ENCODE measurements around the gene ASTN2.
A peak's percentile ranks its signal among the peaks of the same experiment; 100 is the strongest.
"Not testable (repeated sequence)": the region's sequence is repeated elsewhere in the genome, so short reads cannot be mapped to it uniquely, and the experiment has no call there.

ASTN2 gene

GRCh38 chr9:116697362-116697761, 717.5 kb downstream of the ASTN2 start:
- DNase-seq (ENCODE audit: low read depth) = no peak

- no peak for DNase-seq (ENCODE audit: low read depth)
Observed at GRCh38 chr9:116695438-116695837, 719.4 kb downstream of the ASTN2 start.

- DNase-seq (ENCODE audit: low read depth) = no peak
Observed at GRCh38 chr9:116694785-116695291, 720.0 kb downstream of the ASTN2 start.

GRCh38 chr9:116693233-116693731, 721.6 kb downstream of the ASTN2 start:
- no peak for DNase-seq (ENCODE audit: low read depth)

- no peak for DNase-seq (ENCODE audit: low read depth)
Observed at GRCh38 chr9:116692616-116693015, 722.2 kb downstream of the ASTN2 start.

GRCh38 chr9:116691607-116692006, 723.2 kb downstream of the ASTN2 start:
- DNase-seq (ENCODE audit: low read depth) = no peak

- not testable (repeated sequence) for DNase-seq (ENCODE audit: low read depth)
Observed at GRCh38 chr9:116690805-116691204, 724.1 kb downstream of the ASTN2 start.

GRCh38 chr9:116689486-116690032, 725.3 kb downstream of the ASTN2 start:
- no peak for DNase-seq (ENCODE audit: low read depth)

GRCh38 chr9:116688806-116689485, 725.9 kb downstream of the ASTN2 start:
- no peak for DNase-seq (ENCODE audit: low read depth)

- DNase-seq (ENCODE audit: low read depth) = no peak
Observed at GRCh38 chr9:116687754-116688135, 727.1 kb downstream of the ASTN2 start.

- DNase-seq (ENCODE audit: low read depth) = peak; percentile 91
Observed at GRCh38 chr9:116687074-116687753, 727.6 kb downstream of the ASTN2 start, which contains the start of gene TRIM32. TSS of gene TRIM32 (plus strand) at chr9:116687305. CDS start at chr9:116697743, 10,438 bp downstream.

- DNase-seq (ENCODE audit: low read depth) = no peak
Observed at GRCh38 chr9:116686693-116687073, 728.2 kb downstream of the ASTN2 start.

GRCh38 chr9:116686135-116686534, 728.7 kb downstream of the ASTN2 start:
- DNase-seq (ENCODE audit: low read depth) = no peak

- no peak for DNase-seq (ENCODE audit: low read depth)
Observed at GRCh38 chr9:116685166-116685565, 729.7 kb downstream of the ASTN2 start.

GRCh38 chr9:116683535-116683934, 731.3 kb downstream of the ASTN2 start:
- DNase-seq (ENCODE audit: low read depth) = no peak

GRCh38 chr9:116674210-116674980, 740.5 kb downstream of the ASTN2 start:
- DNase-seq (ENCODE audit: low read depth) = no peak

GRCh38 chr9:116673375-116673774, 741.5 kb downstream of the ASTN2 start:
- DNase-seq (ENCODE audit: low read depth) = no peak

GRCh38 chr9:116671605-116672004, 743.3 kb downstream of the ASTN2 start:
- no peak for DNase-seq (ENCODE audit: low read depth)

- DNase-seq (ENCODE audit: low read depth) = no peak
Observed at GRCh38 chr9:116668970-116669695, 745.7 kb downstream of the ASTN2 start.

- no peak for DNase-seq (ENCODE audit: low read depth)
Observed at GRCh38 chr9:116663581-116663980, 751.3 kb downstream of the ASTN2 start.

- DNase-seq (ENCODE audit: low read depth) = no peak
Observed at GRCh38 chr9:116662646-116663310, 752.1 kb downstream of the ASTN2 start.

Data from activated T-cell treated with anti-CD3 and anti-CD28 coated beads for 48 hours (primary cell).